ENCODE measurements around the gene TTC3.

The TTC3 gene

DNA sequence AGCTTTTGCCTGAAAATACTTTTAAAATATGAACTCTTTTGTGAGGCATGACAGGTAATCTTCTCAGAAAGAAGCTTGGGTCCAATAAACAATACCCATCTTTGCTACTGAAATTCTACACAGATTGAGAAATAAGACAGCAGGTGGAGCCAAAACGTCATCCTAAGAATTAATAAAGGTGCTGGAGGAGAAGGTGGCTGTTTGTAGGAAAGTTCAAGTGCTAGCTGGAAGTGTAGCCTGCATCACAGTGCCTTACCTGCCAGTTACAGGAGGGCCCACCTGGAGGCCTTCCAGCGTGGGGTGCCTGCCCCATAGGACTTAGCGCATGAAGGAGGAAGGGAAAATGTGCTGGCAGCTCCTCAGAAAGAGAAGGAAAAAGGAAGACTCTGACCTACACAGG is 93.7 kb downstream of the TTC3 start:
- TF ChIP-seq, protein P1, sequence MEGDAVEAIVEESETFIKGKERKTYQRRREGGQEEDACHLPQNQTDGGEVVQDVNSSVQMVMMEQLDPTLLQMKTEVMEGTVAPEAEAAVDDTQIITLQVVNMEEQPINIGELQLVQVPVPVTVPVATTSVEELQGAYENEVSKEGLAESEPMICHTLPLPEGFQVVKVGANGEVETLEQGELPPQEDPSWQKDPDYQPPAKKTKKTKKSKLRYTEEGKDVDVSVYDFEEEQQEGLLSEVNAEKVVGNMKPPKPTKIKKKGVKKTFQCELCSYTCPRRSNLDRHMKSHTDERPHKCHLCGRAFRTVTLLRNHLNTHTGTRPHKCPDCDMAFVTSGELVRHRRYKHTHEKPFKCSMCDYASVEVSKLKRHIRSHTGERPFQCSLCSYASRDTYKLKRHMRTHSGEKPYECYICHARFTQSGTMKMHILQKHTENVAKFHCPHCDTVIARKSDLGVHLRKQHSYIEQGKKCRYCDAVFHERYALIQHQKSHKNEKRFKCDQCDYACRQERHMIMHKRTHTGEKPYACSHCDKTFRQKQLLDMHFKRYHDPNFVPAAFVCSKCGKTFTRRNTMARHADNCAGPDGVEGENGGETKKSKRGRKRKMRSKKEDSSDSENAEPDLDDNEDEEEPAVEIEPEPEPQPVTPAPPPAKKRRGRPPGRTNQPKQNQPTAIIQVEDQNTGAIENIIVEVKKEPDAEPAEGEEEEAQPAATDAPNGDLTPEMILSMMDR (IDR thresholded peaks at IDR 0.05; ENCODE audit: low read depth, low read length) = no peak
- no peak for DNase-seq (ENCODE audit: extremely low read depth, low read depth)

DNA sequence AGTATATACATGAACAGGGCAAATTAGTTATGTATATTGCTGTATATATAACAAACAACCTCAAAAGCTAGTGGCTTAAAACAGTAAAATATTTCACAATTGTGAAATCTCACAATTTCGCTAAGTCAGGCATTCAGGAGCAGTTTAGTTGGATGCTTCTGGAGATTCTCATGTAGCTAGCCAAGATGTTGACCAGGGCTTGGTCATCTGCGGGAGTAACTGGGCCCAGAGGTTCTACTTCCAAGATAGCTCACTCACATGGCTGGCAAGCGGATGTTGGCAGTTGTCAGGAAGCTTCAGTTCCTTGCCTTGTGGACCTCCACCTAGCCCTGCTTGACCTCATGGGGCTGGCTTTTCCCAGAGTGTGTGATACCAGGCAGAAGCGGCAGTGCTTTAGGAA is 95.6 kb downstream of the TTC3 start:
- TF ChIP-seq, protein P1 (IDR thresholded peaks at IDR 0.05; ENCODE audit: low read depth, low read length) = no peak
- DNase-seq (ENCODE audit: extremely low read depth, low read depth) = no peak

DNA sequence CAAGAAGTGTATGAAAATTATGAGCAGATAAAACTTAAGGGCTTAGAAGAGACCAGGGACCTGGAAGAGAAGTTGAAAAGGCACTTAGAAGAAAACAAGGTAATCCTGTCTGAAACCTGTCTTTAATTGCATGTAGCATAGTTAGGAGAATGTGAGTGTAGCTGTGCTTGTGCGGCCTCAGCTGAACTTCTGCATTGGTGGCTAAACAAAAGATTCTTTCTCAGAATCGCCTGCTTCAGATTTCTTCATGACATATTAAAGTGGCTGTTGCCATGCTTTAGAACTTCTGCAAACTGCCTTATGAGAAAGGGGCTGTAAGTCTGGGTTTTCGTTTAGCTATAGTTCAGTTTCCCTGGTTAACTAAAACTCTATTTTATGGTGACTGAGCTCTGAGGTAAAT is 99.6 kb downstream of the TTC3 start:
- DNase-seq (ENCODE audit: extremely low read depth, low read depth) = no peak
- TF ChIP-seq, protein P1 (IDR thresholded peaks at IDR 0.05; ENCODE audit: low read depth, low read length) = no peak

DNA sequence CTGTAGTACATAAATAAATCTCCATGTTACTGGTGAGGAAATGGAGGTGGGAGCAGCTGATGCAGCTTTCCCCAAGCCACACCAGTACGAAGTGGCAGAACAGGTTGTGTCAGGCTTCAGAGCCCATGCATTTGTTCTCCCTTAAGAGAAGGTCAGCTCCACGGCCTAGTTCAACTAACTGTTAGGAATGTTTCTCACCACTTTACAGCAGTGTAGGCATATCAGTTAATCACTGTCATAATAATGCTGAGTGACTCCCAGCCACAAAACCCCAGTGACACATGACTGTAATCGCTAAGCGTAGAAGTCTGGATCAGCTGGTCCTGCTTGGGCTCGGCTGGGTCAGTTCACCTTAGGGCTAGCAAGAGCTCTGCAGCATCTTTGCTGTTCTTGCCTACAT is 103.7 kb downstream of the TTC3 start:
- TF ChIP-seq, protein P1 (IDR thresholded peaks at IDR 0.05; ENCODE audit: low read depth, low read length) = no peak
- DNase-seq (ENCODE audit: extremely low read depth, low read depth) = no peak

DNA sequence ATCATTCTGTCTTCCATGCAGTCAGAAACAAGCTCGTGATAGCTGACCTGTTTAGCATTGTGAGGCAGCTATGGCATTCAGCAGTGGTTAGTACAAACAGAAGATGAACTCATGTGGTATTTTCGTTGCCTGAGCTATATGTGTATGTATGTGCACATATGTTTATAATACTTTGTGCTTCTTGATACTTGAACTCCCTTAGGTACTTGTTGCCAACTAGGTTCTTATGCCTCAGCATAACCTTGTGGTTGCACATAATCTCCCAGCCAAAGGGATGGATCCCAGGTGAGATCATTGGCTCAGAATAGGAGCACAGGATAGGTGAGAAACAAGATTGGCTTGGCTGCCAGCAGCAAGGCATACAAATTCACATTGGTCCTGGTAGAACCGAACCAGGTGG is 108.0 kb downstream of the TTC3 start:
- TF ChIP-seq, protein P1 (IDR thresholded peaks at IDR 0.05; ENCODE audit: low read depth, low read length) = no peak
- no peak for DNase-seq (ENCODE audit: extremely low read depth, low read depth)

DNA sequence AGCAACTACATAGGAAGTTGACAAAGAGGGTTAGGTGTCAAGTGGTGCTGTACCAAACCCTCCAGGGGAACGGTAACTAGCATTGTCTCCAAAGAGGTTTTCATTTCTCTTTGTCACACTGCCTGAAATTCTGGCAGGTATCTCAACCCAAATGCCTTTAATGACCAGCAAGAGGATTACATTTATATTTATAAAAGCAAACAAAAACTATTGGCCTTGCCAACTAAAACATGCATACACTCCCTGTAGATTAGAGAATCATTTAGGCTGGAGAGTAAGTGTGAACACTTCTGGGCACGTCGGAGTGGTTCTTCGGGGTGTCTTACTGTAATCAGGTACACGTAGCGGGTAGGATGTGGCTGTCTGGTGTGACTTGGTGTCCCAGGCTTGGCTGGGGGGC is 109.2 kb downstream of the TTC3 start:
- TF ChIP-seq, protein P1 (IDR thresholded peaks at IDR 0.05; ENCODE audit: low read depth, low read length) = no peak
- DNase-seq (ENCODE audit: extremely low read depth, low read depth) = no peak

DNA sequence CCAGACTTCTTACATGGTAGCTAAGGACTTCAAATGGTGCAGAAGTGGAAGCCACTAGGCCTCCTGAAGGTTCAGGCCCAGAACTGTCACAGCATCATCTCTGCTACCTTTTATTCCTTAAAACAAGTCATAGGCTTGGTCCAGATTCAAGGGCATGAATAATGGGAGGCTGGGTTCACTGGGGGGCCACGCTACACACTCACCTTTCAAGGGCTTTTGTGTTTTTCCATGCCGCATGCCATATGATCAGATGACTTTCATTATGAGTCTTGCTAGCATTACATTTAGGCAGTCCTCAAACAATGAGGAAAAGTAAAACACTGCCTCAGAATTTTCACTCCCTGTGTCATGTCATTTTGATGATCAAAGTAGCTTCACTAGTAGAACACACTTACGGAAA is 110.7 kb downstream of the TTC3 start:
- no peak for DNase-seq (ENCODE audit: extremely low read depth, low read depth)
- TF ChIP-seq, protein P1 (IDR thresholded peaks at IDR 0.05; ENCODE audit: low read depth, low read length) = no peak

Measured in AG09319 (cell line).